Stimulated activated CD8-positive, alpha-beta memory T cell treated with anti-CD3 and anti-CD28 coated beads, Interleukin-12 subunit alpha, Interleukin-12 subunit beta, amount 100 ng/mL, for 4 hours (primary cell): ENCODE results near the gene ZNF534.
A peak's percentile ranks its signal among the peaks of the same experiment; 100 is the strongest.
"Not testable (repeated sequence)": the region's sequence is repeated elsewhere in the genome, so short reads cannot be mapped to it uniquely, and the experiment has no call there.

Experiments
- DNase-seq: peaks from one replicate; pipeline ENCODE4 v3.0.0-alpha.2; 2020; ENCODE audit warnings: low read depth

Gene ZNF534

GRCh38 chr19:52428937-52429336 lies at the start of gene ZNF534:
ZNF534 (plus strand) TSS chr19:52429148; CDS start chr19:52431475, 2,327 bp downstream.
- DNase-seq = no peak

GRCh38 chr19:52391135-52391534 lies 37.8 kb upstream of the ZNF534 start:
- no peak for DNase-seq

GRCh38 chr19:52397310-52398080 lies 31.5 kb upstream of the ZNF534 start, which contains the start of gene ZNF528:
ZNF528 (plus strand) TSS chr19:52397849; CDS start chr19:52402014, 4,165 bp downstream.
- peak; percentile 89 for DNase-seq

- DNase-seq = no peak
Observed at GRCh38 chr19:52398081-52398441, 30.9 kb upstream of the ZNF534 start.

- DNase-seq = no peak
Observed at GRCh38 chr19:52410276-52410675, 18.7 kb upstream of the ZNF534 start.

- DNase-seq = no peak
Observed at GRCh38 chr19:52415711-52416110, 13.2 kb upstream of the ZNF534 start.

GRCh38 chr19:52442179-52442578 lies 13.2 kb downstream of the ZNF534 start:
- no peak for DNase-seq

- no peak for DNase-seq
Observed at GRCh38 chr19:52444506-52444905, 15.6 kb downstream of the ZNF534 start.

GRCh38 chr19:52451241-52451640 lies 22.3 kb downstream of the ZNF534 start:
- DNase-seq = no peak

- DNase-seq = peak; percentile 49
Observed at GRCh38 chr19:52453324-52454094, 24.6 kb downstream of the ZNF534 start, which contains the start of gene ZNF578. ZNF578 (plus strand) TSS chr19:52453553; CDS start chr19:52501846, 48,293 bp downstream.

- no peak for DNase-seq
Observed at GRCh38 chr19:52464798-52465470, 36.0 kb downstream of the ZNF534 start.

GRCh38 chr19:52473655-52474350 lies 44.9 kb downstream of the ZNF534 start:
- DNase-seq = no peak

- no peak for DNase-seq
Observed at GRCh38 chr19:52474351-52475127, 45.6 kb downstream of the ZNF534 start.

GRCh38 chr19:52484111-52484743 lies 55.3 kb downstream of the ZNF534 start:
- DNase-seq = not testable (repeated sequence)

- not testable (repeated sequence) for DNase-seq
Observed at GRCh38 chr19:52485064-52485463, 56.1 kb downstream of the ZNF534 start.

- DNase-seq = not testable (repeated sequence)
Observed at GRCh38 chr19:52485561-52486240, 56.8 kb downstream of the ZNF534 start.

GRCh38 chr19:52492201-52492993 lies 63.4 kb downstream of the ZNF534 start:
- no peak for DNase-seq

GRCh38 chr19:52492994-52493470 lies 64.1 kb downstream of the ZNF534 start:
- no peak for DNase-seq

GRCh38 chr19:52494518-52494917 lies 65.6 kb downstream of the ZNF534 start:
- DNase-seq = no peak
